Ramos (cell line): ENCODE results near the gene CALB2.

Source experiments
- in situ Hi-C: fragments of 300-500 bp; cut with MboI; formaldehyde crosslinking; loops from one replicate; pipeline ENCODE4 v1.14.3; 2022; ENCODE audit warnings: low sequenced_read_pairs; ENCODE audit not compliant: unreplicated experiment

The CALB2 gene

DNA sequence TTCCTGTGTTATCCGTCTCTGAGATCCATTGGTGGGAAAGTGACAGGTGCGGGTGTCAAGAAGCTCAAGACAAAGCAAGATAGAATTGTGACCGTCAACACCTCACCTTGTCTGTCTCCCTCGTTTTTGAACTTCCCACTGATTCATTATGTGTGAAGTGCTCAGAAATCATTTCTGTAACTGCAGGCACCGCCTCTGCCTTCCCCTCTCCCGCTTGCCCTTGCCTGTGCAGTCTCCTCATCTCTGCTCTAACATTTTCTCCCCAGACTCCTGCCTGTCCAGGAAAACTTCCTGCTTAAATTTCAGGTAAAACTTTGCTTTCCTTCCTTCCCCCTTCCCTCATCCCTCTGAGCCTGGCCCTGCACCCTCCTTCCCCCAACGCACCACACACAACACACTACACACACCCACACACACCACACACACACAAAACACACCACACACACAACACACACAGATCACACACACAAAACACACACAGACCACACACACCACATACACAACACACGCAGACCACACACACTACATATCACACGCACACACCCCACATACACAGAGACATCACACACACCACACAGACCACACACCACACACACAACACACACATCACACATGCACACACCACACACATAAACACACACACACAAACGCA, 25.7 kb downstream of the CALB2 start:
- in situ Hi-C loops = no loop called here

DNA sequence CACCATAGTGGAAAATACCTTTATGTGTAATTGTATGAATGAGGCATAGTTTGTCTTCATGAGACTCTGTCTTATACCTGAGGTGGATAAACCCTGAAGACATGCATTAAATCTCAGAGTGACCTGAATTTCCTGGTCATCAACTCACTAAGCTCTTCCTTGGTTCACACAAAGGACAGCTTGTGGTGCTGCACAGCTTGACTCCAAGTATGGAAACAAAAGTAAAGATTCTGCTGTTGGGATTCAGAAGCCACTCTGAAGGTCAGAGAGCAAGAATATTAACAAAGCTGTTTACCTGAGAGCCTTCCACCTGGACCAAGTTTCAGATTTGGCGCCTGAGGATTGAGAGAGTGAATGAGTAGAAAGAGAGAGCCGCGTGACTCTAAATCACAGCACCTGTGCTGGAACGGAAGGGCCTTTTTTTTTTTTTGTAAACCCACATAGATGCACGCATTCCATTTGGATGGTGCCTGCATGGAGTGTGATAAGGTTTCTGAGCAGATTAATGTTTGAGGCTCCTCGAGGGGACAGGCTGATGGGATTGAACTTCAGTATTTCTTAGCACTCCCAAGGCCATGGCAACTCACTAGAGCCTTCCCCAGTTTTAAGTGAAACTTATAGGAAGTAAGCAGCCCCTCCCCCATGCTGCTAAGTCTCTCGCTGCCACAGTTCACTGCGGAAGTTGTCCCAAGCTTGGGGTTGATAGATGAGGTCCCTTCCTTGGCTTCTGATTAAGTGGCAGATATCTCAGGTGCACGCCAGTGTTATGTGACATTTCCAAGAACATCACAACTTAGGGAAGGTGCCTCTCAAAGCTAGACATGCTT, 28.7 kb downstream of the CALB2 start:
- in situ Hi-C loops = no loop called here

GRCh38 chr16:71389330-71389729, 30.8 kb downstream of the CALB2 start:
- in situ Hi-C loops = no loop called here

GRCh38 chr16:71396594-71396993, 38.1 kb downstream of the CALB2 start:
- in situ Hi-C loops = no loop called here

DNA sequence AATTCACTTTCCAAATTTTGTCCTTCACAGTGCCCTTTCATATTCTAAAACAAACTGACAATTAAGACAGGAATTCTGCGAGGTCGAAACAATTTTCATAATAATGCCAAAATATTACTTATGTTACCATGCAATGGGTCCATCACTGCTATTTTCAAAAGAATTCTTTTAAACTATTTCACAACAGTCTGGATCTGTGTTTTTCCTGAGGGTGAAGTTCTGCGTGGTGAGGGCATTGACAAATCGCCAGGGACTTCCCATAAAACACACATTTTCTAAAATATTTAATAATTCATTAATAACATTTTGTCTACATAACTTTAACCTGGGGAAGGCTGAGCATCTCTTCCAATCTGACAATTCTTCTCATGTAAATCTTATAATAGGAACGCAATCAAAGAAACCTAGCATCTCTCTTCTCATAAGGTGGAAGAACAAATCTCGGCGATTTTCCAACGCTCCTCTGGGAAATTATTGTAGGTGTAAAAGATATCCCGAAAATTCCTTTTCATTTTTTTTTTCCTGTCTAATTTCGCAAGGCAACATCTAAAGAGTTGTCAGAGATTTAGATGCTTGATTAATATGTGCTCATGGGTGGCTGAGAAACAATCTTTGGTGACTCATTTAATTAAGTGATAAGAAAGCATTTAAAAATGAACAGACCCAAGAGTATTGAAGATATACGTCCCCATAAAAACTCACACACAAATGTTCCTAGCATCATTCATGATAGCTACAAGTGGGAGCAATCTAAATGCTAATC, 41.5 kb downstream of the CALB2 start:
- in situ Hi-C loops = no loop called here

GRCh38 chr16:71402007-71402406, 43.5 kb downstream of the CALB2 start:
- in situ Hi-C loops = no loop called here

- in situ Hi-C loops = no loop called here
Measured at GRCh38 chr16:71402674-71403073, 44.2 kb downstream of the CALB2 start.

DNA sequence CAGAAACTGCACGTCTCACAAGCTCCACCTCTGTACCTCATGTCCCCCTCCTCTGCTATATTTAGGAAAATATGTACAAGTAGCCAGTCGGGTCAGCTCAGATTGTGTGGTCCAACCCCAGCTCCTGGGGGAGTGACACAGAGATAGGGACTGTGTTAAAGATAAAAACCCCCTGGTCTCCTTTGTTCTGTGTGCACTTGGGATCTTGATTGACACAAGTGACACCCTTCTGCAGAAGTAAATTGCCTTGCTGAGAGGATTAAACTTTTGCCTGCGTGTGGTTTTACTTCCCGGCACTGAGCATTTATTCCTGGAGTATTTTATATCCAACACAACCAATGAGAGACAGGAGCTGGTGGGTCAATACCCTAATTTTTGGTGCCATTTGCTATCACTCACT, 45.8 kb downstream of the CALB2 start:
- in situ Hi-C loops = no loop called here

DNA sequence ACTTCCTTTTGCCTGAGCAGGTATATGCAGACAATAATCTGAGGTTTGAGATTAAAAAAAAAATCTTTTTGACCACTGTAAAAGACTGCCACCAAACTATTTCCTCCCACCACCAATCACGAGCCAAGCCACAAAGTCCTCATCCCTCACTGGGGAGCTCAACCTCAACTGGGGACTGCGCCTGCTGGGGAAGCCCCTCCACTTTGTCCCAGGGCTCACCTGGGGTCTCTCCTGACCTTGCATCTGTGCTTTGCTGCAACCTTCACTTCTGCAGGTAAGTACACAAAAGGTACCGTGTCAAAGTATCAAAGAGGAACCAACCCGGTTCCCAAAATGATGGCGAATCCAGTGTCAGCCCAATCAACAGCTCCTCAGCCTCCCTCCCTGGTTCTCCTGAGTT, 47.8 kb downstream of the CALB2 start:
- in situ Hi-C loops = no loop called here

- in situ Hi-C loops = no loop called here
Measured at GRCh38 chr16:71406724-71407123, 48.2 kb downstream of the CALB2 start.

DNA sequence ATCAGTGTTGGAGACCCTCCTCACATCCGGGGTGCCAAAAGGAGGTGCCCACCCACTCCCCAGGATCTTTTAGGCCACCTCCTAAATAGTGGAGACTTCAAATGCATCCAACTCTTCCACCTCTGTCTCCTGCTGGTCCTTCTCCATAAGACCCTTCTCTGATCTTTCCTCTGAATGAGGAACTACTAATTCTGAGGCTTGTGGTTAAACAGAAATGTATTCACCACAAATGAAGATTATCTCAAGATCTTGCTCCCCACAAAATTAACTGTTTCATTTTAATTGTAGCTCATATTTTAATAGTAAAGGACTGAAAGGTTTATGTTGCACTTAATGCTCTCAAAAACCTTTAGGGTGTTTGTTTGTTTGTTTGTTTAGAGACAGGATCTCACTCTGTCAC, 49.2 kb downstream of the CALB2 start:
- in situ Hi-C loops = no loop called here

DNA sequence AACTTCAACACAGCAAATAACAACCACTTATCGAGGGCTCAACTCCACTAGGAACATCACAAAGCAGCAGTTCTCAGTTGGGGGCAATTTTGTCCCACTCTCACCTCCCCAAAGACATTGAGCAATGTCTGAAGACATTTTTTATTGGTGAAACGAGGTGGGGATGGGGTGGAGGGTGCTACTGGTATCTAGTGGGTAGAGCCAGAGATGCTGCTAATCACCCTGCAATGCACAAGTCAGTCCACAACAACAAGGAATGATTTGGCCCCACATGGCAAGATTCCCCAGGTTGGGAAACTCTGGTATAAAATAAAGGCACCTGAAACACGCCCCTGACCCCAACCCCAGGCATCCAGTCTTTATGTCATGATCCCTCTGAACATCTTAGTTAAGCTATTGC, 50.0 kb downstream of the CALB2 start:
- in situ Hi-C loops = no loop called here

GRCh38 chr16:71409011-71409775, 50.7 kb downstream of the CALB2 start:
- in situ Hi-C loops = no loop called here

DNA sequence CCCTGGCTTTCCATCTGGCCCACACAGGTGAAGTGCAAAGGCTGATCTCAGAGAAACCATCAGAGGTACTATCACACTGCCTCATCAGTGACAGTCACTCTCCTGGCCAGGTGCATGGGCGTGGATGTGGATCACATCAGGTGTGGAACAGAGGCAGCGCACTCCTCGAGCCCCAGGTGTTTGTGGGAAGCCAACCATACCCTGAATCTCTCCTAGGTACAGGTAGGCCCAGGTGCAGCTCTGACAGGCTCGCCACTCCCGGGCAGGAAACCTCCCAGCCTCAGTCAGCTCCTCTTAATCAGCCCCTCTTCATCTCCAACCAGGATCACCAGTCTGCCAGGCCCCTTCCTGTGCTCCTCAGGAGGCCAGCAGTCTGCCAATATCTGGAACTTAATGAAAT, 51.6 kb downstream of the CALB2 start:
- in situ Hi-C loops = loop anchor here (5.0 kb wide), 1 partner anchor 202 kb away; no protein-coding TSS in a partner anchor

GRCh38 chr16:71412270-71413160, 54.0 kb downstream of the CALB2 start:
- in situ Hi-C loops = loop anchor here (5.0 kb wide), 1 partner anchor 200 kb away; no protein-coding TSS in a partner anchor

DNA sequence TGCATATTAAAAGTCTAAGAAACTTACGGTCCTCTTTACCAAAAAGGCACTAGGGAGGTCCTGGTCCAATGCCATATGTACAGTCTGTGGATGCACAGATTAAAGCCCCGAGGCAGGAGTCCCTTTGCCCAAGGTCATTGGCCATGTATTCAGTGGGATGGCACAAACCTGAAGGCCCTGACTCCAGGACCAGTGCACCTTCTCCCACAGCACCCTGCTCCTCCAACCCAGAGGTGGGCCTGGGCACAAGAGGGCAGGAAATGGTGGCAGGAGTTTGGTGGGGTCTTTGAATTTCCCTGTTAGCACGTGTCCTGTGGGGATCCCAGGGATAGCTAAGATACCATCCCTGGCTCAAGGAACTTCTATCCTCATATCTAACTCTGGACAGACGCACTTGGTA, 54.8 kb downstream of the CALB2 start:
- in situ Hi-C loops = loop anchor here (5.0 kb wide), 1 partner anchor 199 kb away; no protein-coding TSS in a partner anchor

DNA sequence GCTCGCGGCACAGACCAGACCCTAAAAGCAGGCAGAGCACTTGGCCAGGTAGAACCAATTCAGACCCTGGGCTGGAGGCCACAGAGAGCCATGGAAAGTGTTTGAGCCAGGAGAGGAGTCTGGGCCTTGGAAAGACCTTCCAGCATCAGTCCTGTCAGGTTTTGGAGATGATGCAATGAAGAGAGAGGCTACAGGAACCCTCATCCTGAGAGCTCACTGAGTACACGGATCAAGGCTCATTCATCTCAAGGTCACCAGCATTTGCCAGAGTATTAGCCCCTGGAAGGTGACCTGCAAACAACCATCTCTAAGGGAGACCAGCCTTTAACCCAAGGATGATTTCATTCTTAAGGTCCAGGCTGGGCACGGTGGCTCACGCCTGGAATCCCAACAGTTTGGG, 55.5 kb downstream of the CALB2 start:
- in situ Hi-C loops = loop anchor here (5.0 kb wide), 1 partner anchor 198 kb away; no protein-coding TSS in a partner anchor

- in situ Hi-C loops = no loop called here
Measured at GRCh38 chr16:71421911-71422310, 63.4 kb downstream of the CALB2 start.

- in situ Hi-C loops = no loop called here
Measured at GRCh38 chr16:71423016-71423415, 64.5 kb downstream of the CALB2 start.
